Panc1 (cell line): Measurements from ENCODE around the gene SLC25A10. TPM values are rescaled to one million over a fixed set of nuclear protein-coding genes. Genes with fewer than 3 reads are reported as not detected.

Experiments used
- ATAC-seq: fragments of 200-7000 bp; cut with Tn5 transposase; 2 replicates; pipeline ENCODE4 v1.9.1; 2020; ENCODE audit warnings: mild to moderate bottlenecking, moderate library complexity
- BruUV-seq: library from RNA; stranded (reverse); fragments of 400-500 nt; replicated peaks from 2 replicates; lab custom pipeline; 2021; lab: Mats Ljungman, UMichigan
- CTCF ChIA-PET: fragments of 300-600 bp; sonication (Branson Sonifier 250); formaldehyde crosslinking; loops from one replicate; lab custom pipeline; 2022; ENCODE audit warnings: antibody characterized with exemption; lab: Charles Lee
- POLR2A ChIA-PET: fragments of 300-600 bp; sonication (Branson Sonifier 250); formaldehyde crosslinking; loops from one replicate; lab custom pipeline; 2022; ENCODE audit warnings: antibody characterized with exemption; lab: Charles Lee
- DNase-seq: peaks from one replicate; pipeline ENCODE4 v3.0.0-alpha.2; 2010; ENCODE audit warnings: low read depth, low spot score
- H3K27ac ChIP-seq: 2 replicates; pipeline ENCODE4 v1.5.1; 2011; ENCODE audit warnings: mild to moderate bottlenecking, low read length, inconsistent platforms
- H3K27me3 ChIP-seq: fragments of 200-500 bp; sonication (Bioruptor generic); 2 replicates; pipeline ENCODE4 v1.6.0; 2014; ENCODE audit warnings: low read length, inconsistent platforms; ENCODE audit not compliant: control insufficient read depth, insufficient read depth
- H3K36me3 ChIP-seq: fragments of 200-500 bp; sonication (Bioruptor generic); 2 replicates; pipeline ENCODE4 v1.5.1; 2014; ENCODE audit warnings: inconsistent platforms, mild to moderate bottlenecking, low read length, moderate library complexity; ENCODE audit not compliant: control insufficient read depth, insufficient read depth
- H3K4me1 ChIP-seq: 2 replicates; pipeline ENCODE4 v1.5.1; 2011; ENCODE audit warnings: inconsistent platforms, mild to moderate bottlenecking, low read length, moderate library complexity; ENCODE audit not compliant: control insufficient read depth, insufficient read depth
- H3K4me3 ChIP-seq, 2 experiments: 2 replicates each; pipeline ENCODE4 v1.5.1; 2011 to 2012; ENCODE audit warnings: low read depth in 2 of 2, low read length in 2 of 2, mild to moderate bottlenecking in 2 of 2, inconsistent platforms in 1 of 2, moderate library complexity in 1 of 2
- H3K9me3 ChIP-seq: fragments of 200-500 bp; sonication (Bioruptor generic); 2 replicates; pipeline ENCODE4 v1.5.1; 2014; ENCODE audit warnings: low read depth, mild to moderate bottlenecking, inconsistent platforms, low read length, moderate library complexity; ENCODE audit not compliant: control insufficient read depth, insufficient read depth
- POLR2AphosphoS5 ChIP-seq: IDR thresholded peaks from 2 replicates; pipeline ENCODE4 v1.6.1; 2012; ENCODE audit warnings: mild to moderate bottlenecking, low read depth, low read length, moderate library complexity
- REST ChIP-seq, 2 experiments: IDR thresholded peaks; 2 replicates each; pipeline ENCODE4 v1.6.1; 2011 to 2012; ENCODE audit warnings: low read depth in 2 of 2, control low read depth in 1 of 2, low read length in 1 of 2, mild to moderate bottlenecking in 1 of 2, moderate library complexity in 1 of 2; ENCODE audit not compliant: insufficient read depth in 1 of 2
- SIN3A ChIP-seq: IDR thresholded peaks from 2 replicates; pipeline ENCODE4 v1.6.1; 2012; ENCODE audit warnings: low read depth, mild to moderate bottlenecking, low read length, moderate library complexity, borderline replicate concordance; ENCODE audit not compliant: insufficient read depth
- TCF7L2 ChIP-seq: IDR thresholded peaks from 2 replicates; pipeline ENCODE4 v1.6.1; 2011; ENCODE audit warnings: mild to moderate bottlenecking, low read depth, low read length, inconsistent platforms
- in situ Hi-C: cut with HindIII; loops from 2 replicates; pipeline ENCODE4 v1.10.0; 2016; ENCODE audit warnings: low sequenced_read_pairs, low pct_unique_long_range_greater_than_20kb
- intact Hi-C: fragments of 100-400 bp; cut with micrococcal nuclease; formaldehyde crosslinking; loops from one replicate; pipeline ENCODE4 v1.10.0; 2022; ENCODE audit not compliant: unreplicated experiment
- total RNA-seq: library from RNA; stranded (reverse); gene quantifications from one replicate; pipeline ENCODE4 v1.2.1, GENCODE V29; 2021; ENCODE audit not compliant: unreplicated experiment
- TF ChIP-seq, protein P1 (sequence below): fragments of 450-650 bp; IDR thresholded peaks from 2 replicates; pipeline ENCODE4 v1.5.1; 2017; ENCODE audit warnings: mild to moderate bottlenecking

The SLC25A10 gene
- total RNA-seq, 1 experiment from 2014 or later = 81.2 TPM

GRCh38 chr17:81701288-81702071, 10.6 kb upstream of the SLC25A10 start:
- TF ChIP-seq TCF7L2 (peak; percentile 41; the same call in 1 of the 2 replicates), REST (IDR thresholded peaks at IDR 0.05; ENCODE audit: insufficient read depth in 1 of 2, low read depth in 2 of 2, low read length in 1 of 2) (no peak)
- TF ChIP-seq, protein P1, sequence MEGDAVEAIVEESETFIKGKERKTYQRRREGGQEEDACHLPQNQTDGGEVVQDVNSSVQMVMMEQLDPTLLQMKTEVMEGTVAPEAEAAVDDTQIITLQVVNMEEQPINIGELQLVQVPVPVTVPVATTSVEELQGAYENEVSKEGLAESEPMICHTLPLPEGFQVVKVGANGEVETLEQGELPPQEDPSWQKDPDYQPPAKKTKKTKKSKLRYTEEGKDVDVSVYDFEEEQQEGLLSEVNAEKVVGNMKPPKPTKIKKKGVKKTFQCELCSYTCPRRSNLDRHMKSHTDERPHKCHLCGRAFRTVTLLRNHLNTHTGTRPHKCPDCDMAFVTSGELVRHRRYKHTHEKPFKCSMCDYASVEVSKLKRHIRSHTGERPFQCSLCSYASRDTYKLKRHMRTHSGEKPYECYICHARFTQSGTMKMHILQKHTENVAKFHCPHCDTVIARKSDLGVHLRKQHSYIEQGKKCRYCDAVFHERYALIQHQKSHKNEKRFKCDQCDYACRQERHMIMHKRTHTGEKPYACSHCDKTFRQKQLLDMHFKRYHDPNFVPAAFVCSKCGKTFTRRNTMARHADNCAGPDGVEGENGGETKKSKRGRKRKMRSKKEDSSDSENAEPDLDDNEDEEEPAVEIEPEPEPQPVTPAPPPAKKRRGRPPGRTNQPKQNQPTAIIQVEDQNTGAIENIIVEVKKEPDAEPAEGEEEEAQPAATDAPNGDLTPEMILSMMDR = peak; percentile 50; the same call in 1 of the 2 replicates
- Histone ChIP-seq H3K4me1 (peaks cover 17% of the 10 kb centered on the region), H3K27ac (peak overlapping the region; percentile 96), H3K4me3 (peak overlapping the region; percentile 96 to 98), H3K27me3 (no peaks in the 10 kb centered on the region), H3K36me3 (peaks cover 22% of the 10 kb centered on the region), H3K9me3 (no peaks in the 10 kb centered on the region)
- intact Hi-C loops = no loop called here
- POLR2A ChIA-PET = no interaction called here
- no TSS peak for BruUV-seq
- in situ Hi-C loops = no loop called here
- peak; percentile 49 for ATAC-seq
- DNase-seq = no peak
- CTCF ChIA-PET = no interaction called here

DNA sequence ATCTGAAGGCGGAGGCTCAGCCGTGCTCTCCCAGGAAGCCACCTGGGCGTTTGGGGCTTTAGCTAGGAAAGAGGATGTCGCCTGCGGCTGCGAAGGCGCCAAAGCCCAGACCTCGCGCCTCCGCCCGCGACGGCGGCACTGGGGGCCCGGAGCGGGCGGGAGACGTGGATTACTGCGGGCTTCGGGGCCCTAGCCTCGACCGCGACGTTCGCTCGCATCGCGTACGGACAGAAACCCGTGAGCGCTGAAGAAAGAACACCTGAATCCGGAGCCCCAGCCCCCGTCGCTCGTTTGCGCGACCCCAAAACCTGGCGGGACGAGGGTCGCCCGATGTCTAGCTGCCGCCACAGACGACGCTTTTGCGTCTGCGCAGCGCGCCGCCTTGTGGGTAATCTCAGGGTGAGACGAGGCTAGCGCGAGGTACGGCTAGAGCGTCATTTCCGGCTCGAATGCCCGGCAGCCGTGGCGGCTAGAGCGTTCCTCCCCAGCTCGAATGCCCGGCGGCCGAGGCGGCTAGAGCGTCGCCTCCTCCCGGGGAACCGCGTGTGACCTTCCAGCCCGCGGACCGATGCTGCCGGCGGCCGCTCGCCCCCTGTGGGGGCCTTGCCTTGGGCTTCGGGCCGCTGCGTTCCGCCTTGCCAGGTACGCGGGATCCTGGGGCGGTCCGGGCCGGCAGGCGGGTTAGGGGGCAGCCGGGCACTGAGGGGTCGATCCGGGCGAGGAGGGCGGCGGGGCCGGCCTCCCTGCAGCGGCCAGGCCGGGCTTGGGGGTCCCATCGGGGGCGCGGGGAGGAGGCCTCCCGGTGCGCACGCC, 8.9 kb upstream of the SLC25A10 start, which contains the start of gene MRPL12:
Gene MRPL12, plus strand, starts transcription at position 434 of the 813 bp plus-strand sequence. Its CDS starts 135 bp downstream, at position 569.
- peak; percentile 85 for ATAC-seq
- Histone ChIP-seq H3K27ac (peak within 1 kb of the TSS; percentile 96), H3K4me3 (peak within 1 kb of the TSS; percentile 96 to 98), H3K9me3 (no peaks in the 10 kb centered on the region), H3K27me3 (no peaks in the 10 kb centered on the region), H3K4me1 (peaks cover 17% of the 10 kb centered on the region), H3K36me3 (peaks cover 20% of the 10 kb centered on the region; the same call in 1 of the 2 replicates)
- peak; percentile 96; the same call in 1 of the 2 replicates for TF ChIP-seq SIN3A
- peak in 1 of 2 experiments; percentile 0; a peak in 1 of 4 replicates for TF ChIP-seq REST (IDR thresholded peaks at IDR 0.05; ENCODE audit: insufficient read depth in 1 of 2, low read depth in 2 of 2, low read length in 1 of 2)
- TF ChIP-seq, protein P1 = no peak
- peak; percentile 97 for TF ChIP-seq POLR2AphosphoS5
- no peak for TF ChIP-seq TCF7L2
- POLR2A ChIA-PET = interaction anchor here (0.5 to 0.9 kb wide), 6 partner anchors 9 to 233 kb away, joined by 3 to 7 read pairs (median 4); partner anchors contain the start of genes P4HB and SLC25A10
- TSS peak; percentile 92 for BruUV-seq
- in situ Hi-C loops (no loop called here), intact Hi-C loops (no loop called here)
- no peak for DNase-seq
- CTCF ChIA-PET = interaction anchor here (0.6 kb wide), 1 partner anchor 567 kb away, joined by 4 read pairs; no protein-coding TSS in a partner anchor
